ENCODE results near the gene PLEKHA5.
"Not testable (repeated sequence)": the region's sequence is repeated elsewhere in the genome, so short reads cannot be mapped to it uniquely, and the experiment has no call there.

PLEKHA5 gene, protein sequence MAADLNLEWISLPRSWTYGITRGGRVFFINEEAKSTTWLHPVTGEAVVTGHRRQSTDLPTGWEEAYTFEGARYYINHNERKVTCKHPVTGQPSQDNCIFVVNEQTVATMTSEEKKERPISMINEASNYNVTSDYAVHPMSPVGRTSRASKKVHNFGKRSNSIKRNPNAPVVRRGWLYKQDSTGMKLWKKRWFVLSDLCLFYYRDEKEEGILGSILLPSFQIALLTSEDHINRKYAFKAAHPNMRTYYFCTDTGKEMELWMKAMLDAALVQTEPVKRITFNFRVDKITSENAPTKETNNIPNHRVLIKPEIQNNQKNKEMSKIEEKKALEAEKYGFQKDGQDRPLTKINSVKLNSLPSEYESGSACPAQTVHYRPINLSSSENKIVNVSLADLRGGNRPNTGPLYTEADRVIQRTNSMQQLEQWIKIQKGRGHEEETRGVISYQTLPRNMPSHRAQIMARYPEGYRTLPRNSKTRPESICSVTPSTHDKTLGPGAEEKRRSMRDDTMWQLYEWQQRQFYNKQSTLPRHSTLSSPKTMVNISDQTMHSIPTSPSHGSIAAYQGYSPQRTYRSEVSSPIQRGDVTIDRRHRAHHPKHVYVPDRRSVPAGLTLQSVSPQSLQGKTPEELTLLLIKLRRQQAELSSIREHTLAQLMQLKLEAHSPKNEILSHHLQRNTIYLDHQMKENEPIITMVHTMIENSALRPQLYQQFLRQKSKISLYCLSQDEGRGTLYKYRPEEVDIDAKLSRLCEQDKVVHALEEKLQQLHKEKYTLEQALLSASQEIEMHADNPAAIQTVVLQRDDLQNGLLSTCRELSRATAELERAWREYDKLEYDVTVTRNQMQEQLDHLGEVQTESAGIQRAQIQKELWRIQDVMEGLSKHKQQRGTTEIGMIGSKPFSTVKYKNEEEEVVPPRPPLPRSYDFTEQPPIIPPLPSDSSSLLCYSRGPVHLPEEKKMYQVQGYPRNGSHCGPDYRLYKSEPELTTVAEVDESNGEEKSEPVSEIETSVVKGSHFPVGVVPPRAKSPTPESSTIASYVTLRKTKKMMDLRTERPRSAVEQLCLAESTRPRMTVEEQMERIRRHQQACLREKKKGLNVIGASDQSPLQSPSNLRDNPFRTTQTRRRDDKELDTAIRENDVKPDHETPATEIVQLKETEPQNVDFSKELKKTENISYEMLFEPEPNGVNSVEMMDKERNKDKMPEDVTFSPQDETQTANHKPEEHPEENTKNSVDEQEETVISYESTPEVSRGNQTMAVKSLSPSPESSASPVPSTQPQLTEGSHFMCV

DNA sequence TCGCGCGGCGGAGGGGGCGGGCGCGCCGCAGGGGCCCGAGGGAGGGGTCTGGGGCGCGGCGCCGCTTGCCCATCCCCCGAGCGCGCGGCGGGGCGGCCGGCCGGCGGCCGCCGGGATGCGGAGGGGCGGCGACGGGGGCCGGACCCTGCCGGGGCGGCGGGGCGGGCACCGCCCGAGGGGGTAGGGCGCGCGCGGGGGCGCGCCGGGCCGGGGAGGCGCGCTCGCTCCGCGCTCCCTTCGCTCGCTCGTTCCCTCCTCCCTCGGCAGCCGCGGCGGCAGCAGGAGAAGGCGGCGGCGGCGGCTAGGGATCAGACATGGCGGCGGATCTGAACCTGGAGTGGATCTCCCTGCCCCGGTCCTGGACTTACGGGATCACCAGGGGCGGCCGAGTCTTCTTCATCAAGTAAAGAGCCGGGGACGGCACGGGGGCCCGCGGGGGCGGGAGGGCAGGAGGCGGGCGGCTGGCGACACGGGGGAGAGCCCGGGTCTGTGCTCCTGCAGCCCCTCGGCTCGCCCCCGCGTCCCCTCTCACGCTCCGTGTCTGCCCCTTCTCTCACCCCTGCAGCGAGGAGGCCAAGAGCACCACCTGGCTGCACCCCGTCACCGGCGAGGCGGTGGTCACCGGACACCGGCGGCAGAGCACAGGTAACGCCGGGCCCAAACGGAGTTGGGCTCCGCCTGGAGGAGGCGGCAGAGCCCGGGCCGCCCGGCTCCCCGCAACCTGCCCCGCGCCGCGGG is at the start of gene PLEKHA5:
TSS of gene PLEKHA5 (plus strand) at position 248 of the 738 bp plus-strand sequence. CDS start at position 315, 67 bp downstream.
- in situ Hi-C loops (cut with HindIII; ENCODE audit: low pct_unique_long_range_greater_than_20kb, low sequenced_read_pairs) = no loop called here
- no peak for TF ChIP-seq JUND (IDR thresholded peaks at IDR 0.05; ENCODE audit: low read depth)
- peak; percentile 70 to 71 for DNase-seq (ENCODE audit: low read depth in 1 of 2, low spot score in 1 of 2)

DNA sequence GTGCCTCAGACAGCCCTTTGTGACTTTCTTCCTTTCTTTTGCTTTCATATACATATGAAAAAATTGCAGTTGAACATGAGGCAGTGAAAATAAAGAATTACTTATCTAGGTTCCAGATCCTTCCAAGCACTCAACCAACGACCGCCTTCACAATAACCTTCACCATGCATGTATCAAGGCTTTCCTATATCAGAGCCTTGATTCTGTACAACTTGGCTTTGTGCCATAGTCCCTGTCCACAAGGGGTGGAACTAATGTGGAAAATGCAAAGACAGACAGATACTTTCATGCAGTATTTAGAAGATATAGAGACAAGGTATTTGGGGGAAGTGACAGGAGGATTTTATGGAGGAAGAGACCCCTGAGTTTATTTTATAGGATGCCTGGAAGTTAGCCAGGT is 48.6 kb upstream of the PLEKHA5 start:
- in situ Hi-C loops (cut with HindIII; ENCODE audit: low pct_unique_long_range_greater_than_20kb, low sequenced_read_pairs) = no loop called here
- TF ChIP-seq JUND (IDR thresholded peaks at IDR 0.05; ENCODE audit: low read depth) = no peak
- no peak for DNase-seq (ENCODE audit: low read depth in 1 of 2, low spot score in 1 of 2)

DNA sequence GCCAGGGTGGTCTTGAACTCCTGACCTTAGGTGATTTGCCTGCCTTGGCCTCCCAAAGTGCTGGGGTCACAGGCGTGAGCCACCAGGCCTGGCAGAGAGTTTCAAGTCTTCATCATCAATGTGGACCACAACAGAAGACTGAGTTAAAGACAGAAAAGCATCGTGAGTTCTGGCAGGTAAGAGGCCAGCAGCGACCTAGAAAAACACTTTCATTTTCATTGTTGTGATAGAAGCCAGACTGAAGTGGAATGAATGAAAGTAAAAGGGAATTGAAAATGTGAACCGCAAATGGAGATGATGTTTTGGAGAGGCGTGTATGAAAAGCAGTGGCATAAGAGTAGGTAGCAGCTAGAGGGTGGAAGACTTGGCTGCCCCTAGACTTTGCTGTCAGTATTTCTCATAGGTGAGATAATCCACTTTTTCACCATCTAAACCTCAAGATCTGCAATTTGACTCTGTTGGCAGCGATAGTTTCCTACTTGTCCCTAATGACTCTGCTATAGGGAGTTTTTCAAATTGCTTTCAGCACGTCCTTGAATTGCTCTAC is 47.1 kb upstream of the PLEKHA5 start:
- TF ChIP-seq JUND (IDR thresholded peaks at IDR 0.05; ENCODE audit: low read depth) = no peak
- in situ Hi-C loops (cut with HindIII; ENCODE audit: low pct_unique_long_range_greater_than_20kb, low sequenced_read_pairs) = no loop called here
- no peak for DNase-seq (ENCODE audit: low read depth in 1 of 2, low spot score in 1 of 2)

DNA sequence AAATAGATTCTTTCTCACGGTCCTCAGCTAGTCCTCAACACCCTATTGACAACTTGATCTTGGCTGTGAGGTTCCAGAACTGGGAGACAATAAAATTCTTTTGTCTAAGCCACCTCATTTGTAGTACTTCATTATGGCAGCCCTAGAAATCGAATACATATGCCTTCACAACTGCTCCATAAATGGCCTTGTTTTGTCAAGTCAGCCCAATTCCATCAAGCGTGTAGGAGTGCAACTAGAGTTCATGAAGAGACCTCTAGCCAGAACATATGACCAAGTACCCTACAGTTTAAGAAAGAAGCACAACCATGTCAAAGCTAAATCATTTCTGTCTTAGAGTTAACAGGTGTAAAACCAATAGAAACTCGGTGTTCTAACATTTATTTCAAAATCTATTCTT is 45.0 kb upstream of the PLEKHA5 start:
- in situ Hi-C loops (cut with HindIII; ENCODE audit: low pct_unique_long_range_greater_than_20kb, low sequenced_read_pairs) = no loop called here
- DNase-seq (ENCODE audit: low read depth in 1 of 2, low spot score in 1 of 2) = no peak
- no peak for TF ChIP-seq JUND (IDR thresholded peaks at IDR 0.05; ENCODE audit: low read depth)

DNA sequence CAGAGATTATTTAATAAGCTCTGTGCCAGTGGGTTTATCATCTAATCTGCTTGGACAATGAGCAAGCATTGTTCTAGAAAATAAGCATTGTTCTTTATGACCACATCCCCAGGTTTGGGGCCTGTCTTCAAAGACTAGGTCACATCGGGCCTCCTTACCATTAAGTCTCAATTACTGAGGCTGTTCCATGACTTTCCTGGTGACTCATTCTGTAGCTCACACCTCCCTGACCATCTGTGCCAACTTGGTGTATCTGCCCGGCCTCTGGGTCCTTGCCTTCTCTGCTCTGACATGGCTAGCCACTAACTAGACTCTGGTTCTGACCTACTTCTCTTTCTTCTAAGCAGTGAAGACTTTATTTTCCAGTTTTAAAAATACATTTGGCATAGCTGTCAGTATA is 44.4 kb upstream of the PLEKHA5 start:
- no peak for DNase-seq (ENCODE audit: low read depth in 1 of 2, low spot score in 1 of 2)
- in situ Hi-C loops (cut with HindIII; ENCODE audit: low pct_unique_long_range_greater_than_20kb, low sequenced_read_pairs) = no loop called here
- TF ChIP-seq JUND (IDR thresholded peaks at IDR 0.05; ENCODE audit: low read depth) = no peak

DNA sequence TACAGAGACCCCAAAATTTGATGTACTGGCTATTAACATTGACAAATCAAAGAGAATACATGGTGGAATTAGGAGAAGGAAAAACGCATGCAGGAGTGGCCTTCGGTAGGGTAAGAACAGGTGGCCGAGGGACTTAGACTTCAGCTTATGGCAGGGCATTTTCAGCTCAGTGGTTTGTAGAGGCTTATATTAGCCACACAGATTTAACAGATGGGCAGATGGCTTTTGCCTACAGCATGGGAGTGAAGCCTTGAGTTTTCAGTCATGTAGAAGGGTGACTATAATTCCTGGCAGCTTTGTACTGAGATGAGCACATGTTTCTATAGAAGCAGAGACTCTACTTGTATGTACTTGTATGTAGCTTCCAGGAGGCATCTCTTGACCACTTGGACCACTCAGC is 40.9 kb upstream of the PLEKHA5 start:
- no peak for TF ChIP-seq JUND (IDR thresholded peaks at IDR 0.05; ENCODE audit: low read depth)
- DNase-seq (ENCODE audit: low read depth in 1 of 2, low spot score in 1 of 2) = no peak
- in situ Hi-C loops (cut with HindIII; ENCODE audit: low pct_unique_long_range_greater_than_20kb, low sequenced_read_pairs) = no loop called here

DNA sequence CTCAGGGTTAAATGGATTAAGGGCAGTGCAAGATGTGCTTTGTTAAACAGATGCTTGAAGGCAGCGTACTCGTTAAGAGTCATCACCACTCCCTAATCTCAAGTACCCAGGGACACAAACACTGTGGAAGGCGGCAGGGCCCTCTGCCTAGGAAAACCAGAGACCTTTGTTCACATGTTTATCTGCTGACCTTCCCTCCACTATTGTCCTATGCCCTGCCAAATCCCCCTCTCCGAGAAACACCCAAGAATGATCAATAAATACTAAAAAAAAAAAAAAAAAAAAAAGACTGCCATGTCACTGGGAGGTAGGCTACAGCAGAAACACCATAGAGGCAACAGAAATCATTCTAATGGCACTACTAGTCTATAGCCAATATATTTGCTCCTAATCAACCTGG is 37.1 kb upstream of the PLEKHA5 start:
- DNase-seq (ENCODE audit: low read depth in 1 of 2, low spot score in 1 of 2); in situ Hi-C loops (cut with HindIII; ENCODE audit: low pct_unique_long_range_greater_than_20kb, low sequenced_read_pairs): not testable (repeated sequence)

DNA sequence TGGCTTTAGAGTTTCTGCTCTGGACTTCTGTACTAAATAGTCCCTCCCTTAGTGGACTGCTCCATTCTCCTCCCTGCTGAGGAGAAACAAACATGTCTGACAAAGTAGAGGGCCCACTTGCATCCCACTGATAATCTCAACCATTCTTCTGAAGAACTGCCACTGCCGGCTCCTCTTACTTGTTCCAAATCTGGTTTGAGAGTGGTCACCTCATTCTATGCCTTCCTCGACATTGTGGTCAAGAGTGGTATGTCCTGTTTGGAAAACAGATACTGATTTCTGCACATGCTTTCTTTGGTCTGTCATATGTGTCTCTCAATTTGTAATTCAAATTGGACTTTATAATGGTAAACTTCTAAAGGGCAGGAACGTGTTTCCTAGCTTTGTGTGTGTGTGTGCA is 36.3 kb upstream of the PLEKHA5 start:
- no peak for DNase-seq (ENCODE audit: low read depth in 1 of 2, low spot score in 1 of 2)
- in situ Hi-C loops (cut with HindIII; ENCODE audit: low pct_unique_long_range_greater_than_20kb, low sequenced_read_pairs) = no loop called here
- TF ChIP-seq JUND (IDR thresholded peaks at IDR 0.05; ENCODE audit: low read depth) = no peak

DNA sequence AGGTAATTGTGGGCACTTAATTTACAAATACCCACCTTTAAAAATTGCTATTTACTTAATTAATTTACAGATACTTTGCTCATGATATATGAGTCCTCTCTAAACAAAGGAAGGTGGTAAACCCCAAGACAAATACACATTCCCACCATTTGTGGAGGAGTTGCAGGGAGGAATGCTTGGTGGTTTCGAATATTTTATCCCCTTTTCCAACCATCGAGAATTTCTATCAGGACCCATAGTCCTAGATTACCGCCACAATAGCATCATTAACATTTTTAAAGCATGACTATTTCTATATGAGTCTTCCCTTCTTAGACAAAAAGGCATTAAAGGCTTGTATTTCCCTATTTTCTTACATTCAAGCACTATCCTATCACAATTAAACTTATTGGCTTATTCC is 34.2 kb upstream of the PLEKHA5 start:
- no peak for TF ChIP-seq JUND (IDR thresholded peaks at IDR 0.05; ENCODE audit: low read depth)
- in situ Hi-C loops (cut with HindIII; ENCODE audit: low pct_unique_long_range_greater_than_20kb, low sequenced_read_pairs) = no loop called here
- DNase-seq (ENCODE audit: low read depth in 1 of 2, low spot score in 1 of 2) = no peak

DNA sequence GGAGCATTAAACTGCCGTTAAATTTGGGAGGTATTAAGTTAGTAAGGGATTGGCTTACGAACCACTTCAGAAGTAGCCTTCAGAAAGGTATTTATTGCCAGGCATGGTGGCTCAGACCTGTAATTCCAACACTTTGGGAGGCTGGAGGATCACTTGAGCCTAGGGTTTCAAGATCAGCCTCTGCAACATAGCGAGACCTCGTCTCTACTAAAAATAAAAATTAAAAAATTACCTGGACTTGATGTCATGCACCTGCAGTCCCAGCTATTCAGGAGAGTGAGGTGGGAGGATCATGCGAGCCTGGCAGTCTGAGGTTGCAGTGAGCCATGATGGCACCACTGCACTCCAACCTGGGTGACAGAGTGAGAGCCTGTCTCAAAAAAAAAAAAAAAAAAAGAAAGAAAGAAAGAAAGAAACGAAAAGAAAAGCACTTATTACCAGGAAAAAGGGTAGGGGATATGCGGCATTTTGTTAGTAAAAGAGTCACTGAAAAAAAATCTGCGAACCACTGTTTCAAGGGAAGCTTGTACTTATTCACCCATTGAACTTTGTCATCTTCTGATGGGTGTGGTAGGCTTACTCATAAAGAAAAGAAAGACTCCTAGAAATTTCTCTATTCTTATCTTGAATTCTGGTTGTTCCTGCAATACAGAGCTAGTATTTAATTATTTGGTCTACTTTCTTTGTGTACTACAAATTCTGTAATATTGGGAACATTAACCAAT is 33.6 kb upstream of the PLEKHA5 start:
- DNase-seq (ENCODE audit: low read depth in 1 of 2, low spot score in 1 of 2) = no peak
- in situ Hi-C loops (cut with HindIII; ENCODE audit: low pct_unique_long_range_greater_than_20kb, low sequenced_read_pairs) = no loop called here
- TF ChIP-seq JUND (IDR thresholded peaks at IDR 0.05; ENCODE audit: low read depth) = no peak

DNA sequence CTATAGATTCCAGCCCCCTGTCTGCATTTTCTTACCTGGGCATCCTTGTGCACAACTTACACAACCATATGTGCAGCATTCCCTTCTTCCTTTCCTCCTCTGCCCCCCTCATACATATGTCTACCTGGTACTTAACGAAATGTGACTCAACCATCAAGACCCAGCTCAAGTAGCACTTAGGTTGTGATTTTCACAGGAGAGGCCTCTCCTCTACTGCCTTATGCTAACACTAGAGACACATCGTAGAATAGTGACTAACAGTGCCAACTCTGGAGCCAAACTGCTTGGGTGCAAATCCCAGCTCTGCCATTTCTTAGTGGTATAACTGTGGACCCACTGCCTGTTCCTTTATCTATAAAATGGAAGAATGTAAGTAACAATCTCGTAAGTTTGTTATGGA is 24.1 kb upstream of the PLEKHA5 start:
- in situ Hi-C loops (cut with HindIII; ENCODE audit: low pct_unique_long_range_greater_than_20kb, low sequenced_read_pairs) = no loop called here
- DNase-seq (ENCODE audit: low read depth in 1 of 2, low spot score in 1 of 2) = no peak
- TF ChIP-seq JUND (IDR thresholded peaks at IDR 0.05; ENCODE audit: low read depth) = no peak

All from T47D (cell line).